ENCODE results near the gene CNOT8.

CNOT8 gene

GRCh38 chr5:154836225-154836624, 22.2 kb upstream of the CNOT8 start:
- no peak overlapping the region for H3K4me3 ChIP-seq (ENCODE audit: low read length)
- no peaks in the 10 kb centered on the region for H3K9me3 ChIP-seq (ENCODE audit: control insufficient read depth, low read length)
- no peak overlapping the region for H3K9ac ChIP-seq (ENCODE audit: low read length)
- H3K36me3 ChIP-seq (ENCODE audit: control insufficient read depth, insufficient read depth, low read length, severe bottlenecking) = peaks cover 39% of the 10 kb centered on the region
- no peak for DNase-seq (ENCODE audit: low read depth)
- no peaks in the 10 kb centered on the region for H3K27me3 ChIP-seq (replicated peaks; ENCODE audit: control insufficient read depth, insufficient read depth, low read length)
- peaks cover 11% of the 10 kb centered on the region for H3K4me1 ChIP-seq (ENCODE audit: control insufficient read depth, insufficient read depth, low read length)

GRCh38 chr5:154837009-154837901, 21.2 kb upstream of the CNOT8 start:
- H3K4me1 ChIP-seq (ENCODE audit: control insufficient read depth, insufficient read depth, low read length) = peaks cover 11% of the 10 kb centered on the region

GRCh38 chr5:154840435-154841272, 17.8 kb upstream of the CNOT8 start:
- Histone ChIP-seq H3K36me3 (ENCODE audit: control insufficient read depth, insufficient read depth, low read length, severe bottlenecking) (peaks cover 23% of the 10 kb centered on the region), H3K27me3 (replicated peaks; ENCODE audit: control insufficient read depth, insufficient read depth, low read length) (no peaks in the 10 kb centered on the region), H3K4me3 (ENCODE audit: low read length) (no peak overlapping the region), H3K4me1 (ENCODE audit: control insufficient read depth, insufficient read depth, low read length) (no peaks in the 10 kb centered on the region), H3K9ac (ENCODE audit: low read length) (no peak overlapping the region), H3K9me3 (ENCODE audit: control insufficient read depth, low read length) (no peaks in the 10 kb centered on the region)
- no peak for DNase-seq (ENCODE audit: low read depth)

More at GRCh38 chr5:154837009-154837901, 21.2 kb upstream of the CNOT8 start:
- no peak overlapping the region for H3K9ac ChIP-seq (ENCODE audit: low read length)
- H3K4me3 ChIP-seq (ENCODE audit: low read length) = no peak overlapping the region
- H3K27me3 ChIP-seq (replicated peaks; ENCODE audit: control insufficient read depth, insufficient read depth, low read length) = no peaks in the 10 kb centered on the region
- no peak for DNase-seq (ENCODE audit: low read depth)
- H3K9me3 ChIP-seq (ENCODE audit: control insufficient read depth, low read length) = no peaks in the 10 kb centered on the region
- peaks cover 31% of the 10 kb centered on the region for H3K36me3 ChIP-seq (ENCODE audit: control insufficient read depth, insufficient read depth, low read length, severe bottlenecking)

GRCh38 chr5:154841273-154841661, 17.2 kb upstream of the CNOT8 start:
- no peak for DNase-seq (ENCODE audit: low read depth)
- Histone ChIP-seq H3K9ac (ENCODE audit: low read length) (no peak overlapping the region), H3K27me3 (replicated peaks; ENCODE audit: control insufficient read depth, insufficient read depth, low read length) (no peaks in the 10 kb centered on the region), H3K36me3 (ENCODE audit: control insufficient read depth, insufficient read depth, low read length, severe bottlenecking) (peaks cover 22% of the 10 kb centered on the region), H3K9me3 (ENCODE audit: control insufficient read depth, low read length) (no peaks in the 10 kb centered on the region), H3K4me3 (ENCODE audit: low read length) (no peak overlapping the region), H3K4me1 (ENCODE audit: control insufficient read depth, insufficient read depth, low read length) (no peaks in the 10 kb centered on the region)

- H3K4me3 ChIP-seq (ENCODE audit: low read length) = no peak overlapping the region
- peaks cover under 1% of the 10 kb centered on the region for H3K4me1 ChIP-seq (ENCODE audit: control insufficient read depth, insufficient read depth, low read length)
- H3K36me3 ChIP-seq (ENCODE audit: control insufficient read depth, insufficient read depth, low read length, severe bottlenecking) = peaks cover 8% of the 10 kb centered on the region
- no peak for DNase-seq (ENCODE audit: low read depth)
- no peak overlapping the region for H3K9ac ChIP-seq (ENCODE audit: low read length)
- no peaks in the 10 kb centered on the region for H3K27me3 ChIP-seq (replicated peaks; ENCODE audit: control insufficient read depth, insufficient read depth, low read length)
- H3K9me3 ChIP-seq (ENCODE audit: control insufficient read depth, low read length) = no peaks in the 10 kb centered on the region
These were observed 15.5 kb upstream of the CNOT8 start for GRCh38 chr5:154842689-154843530.

GRCh38 chr5:154844809-154845208, 13.6 kb upstream of the CNOT8 start:
- no peak for DNase-seq (ENCODE audit: low read depth)
- peaks cover 3% of the 10 kb centered on the region for H3K36me3 ChIP-seq (ENCODE audit: control insufficient read depth, insufficient read depth, low read length, severe bottlenecking)
- no peak overlapping the region for H3K4me3 ChIP-seq (ENCODE audit: low read length)

GRCh38 chr5:154849264-154849785, 9.1 kb upstream of the CNOT8 start:
- Histone ChIP-seq H3K4me3 (ENCODE audit: low read length) (peak overlapping the region; percentile 91), H3K27me3 (replicated peaks; ENCODE audit: control insufficient read depth, insufficient read depth, low read length) (no peaks in the 10 kb centered on the region), H3K9me3 (ENCODE audit: control insufficient read depth, low read length) (no peaks in the 10 kb centered on the region), H3K4me1 (ENCODE audit: control insufficient read depth, insufficient read depth, low read length) (peaks cover 25% of the 10 kb centered on the region), H3K36me3 (ENCODE audit: control insufficient read depth, insufficient read depth, low read length, severe bottlenecking) (peaks cover 3% of the 10 kb centered on the region), H3K9ac (ENCODE audit: low read length) (peak overlapping the region; percentile 91)
- DNase-seq (ENCODE audit: low read depth) = no peak

More at GRCh38 chr5:154844809-154845208, 13.6 kb upstream of the CNOT8 start:
- no peak overlapping the region for H3K9ac ChIP-seq (ENCODE audit: low read length)
- peaks cover 13% of the 10 kb centered on the region for H3K4me1 ChIP-seq (ENCODE audit: control insufficient read depth, insufficient read depth, low read length)
- no peaks in the 10 kb centered on the region for H3K9me3 ChIP-seq (ENCODE audit: control insufficient read depth, low read length)
- H3K27me3 ChIP-seq (replicated peaks; ENCODE audit: control insufficient read depth, insufficient read depth, low read length) = no peaks in the 10 kb centered on the region

- DNase-seq (ENCODE audit: low read depth) = peak; percentile 79
- Histone ChIP-seq H3K9ac (ENCODE audit: low read length) (peak overlapping the region; percentile 91), H3K36me3 (ENCODE audit: control insufficient read depth, insufficient read depth, low read length, severe bottlenecking) (peaks cover 3% of the 10 kb centered on the region), H3K4me1 (ENCODE audit: control insufficient read depth, insufficient read depth, low read length) (peaks cover 25% of the 10 kb centered on the region), H3K27me3 (replicated peaks; ENCODE audit: control insufficient read depth, insufficient read depth, low read length) (no peaks in the 10 kb centered on the region), H3K9me3 (ENCODE audit: control insufficient read depth, low read length) (no peaks in the 10 kb centered on the region), H3K4me3 (ENCODE audit: low read length) (peak overlapping the region; percentile 91)
These were observed 8.6 kb upstream of the CNOT8 start for GRCh38 chr5:154849791-154850201.

- Histone ChIP-seq H3K4me1 (ENCODE audit: control insufficient read depth, insufficient read depth, low read length) (peaks cover 25% of the 10 kb centered on the region), H3K9me3 (ENCODE audit: control insufficient read depth, low read length) (no peaks in the 10 kb centered on the region), H3K27me3 (replicated peaks; ENCODE audit: control insufficient read depth, insufficient read depth, low read length) (no peaks in the 10 kb centered on the region), H3K9ac (ENCODE audit: low read length) (peak within 1 kb of the TSS; percentile 91), H3K4me3 (ENCODE audit: low read length) (peak within 1 kb of the TSS; percentile 91), H3K36me3 (ENCODE audit: control insufficient read depth, insufficient read depth, low read length, severe bottlenecking) (peaks cover 3% of the 10 kb centered on the region)
- DNase-seq (ENCODE audit: low read depth) = peak; percentile 93
These were observed 8.0 kb upstream of the CNOT8 start, which contains the start of gene FAXDC2 for GRCh38 chr5:154850255-154851062. Gene FAXDC2, minus strand, starts transcription at chr5:154850603. Its CDS starts 12,425 bp downstream, at chr5:154838178.

GRCh38 chr5:154851351-154851750, 7.1 kb upstream of the CNOT8 start:
- no peaks in the 10 kb centered on the region for H3K27me3 ChIP-seq (replicated peaks; ENCODE audit: control insufficient read depth, insufficient read depth, low read length)
- H3K4me3 ChIP-seq (ENCODE audit: low read length) = no peak overlapping the region
- no peak for DNase-seq (ENCODE audit: low read depth)
- peak overlapping the region; percentile 91 for H3K9ac ChIP-seq (ENCODE audit: low read length)
- H3K36me3 ChIP-seq (ENCODE audit: control insufficient read depth, insufficient read depth, low read length, severe bottlenecking) = no peaks in the 10 kb centered on the region
- H3K4me1 ChIP-seq (ENCODE audit: control insufficient read depth, insufficient read depth, low read length) = peaks cover 25% of the 10 kb centered on the region
- no peaks in the 10 kb centered on the region for H3K9me3 ChIP-seq (ENCODE audit: control insufficient read depth, low read length)
